Head of caudate nucleus (tissue), 42 donors: ENCODE data around the gene PAX1.

Experiments used
- DNase-seq, 42 donors: peaks; one replicate each; pipeline versions ENCODE4 v3.0.0 to v3.0.0-alpha.2; 2020 to 2021; ENCODE audit warnings: mixed read lengths in 7 of 42
- intact Hi-C: fragments of 100-400 bp; cut with DNase I; formaldehyde crosslinking; loops from one replicate; pipeline ENCODE4 v1.15.0; 2022

The PAX1 gene

DNA sequence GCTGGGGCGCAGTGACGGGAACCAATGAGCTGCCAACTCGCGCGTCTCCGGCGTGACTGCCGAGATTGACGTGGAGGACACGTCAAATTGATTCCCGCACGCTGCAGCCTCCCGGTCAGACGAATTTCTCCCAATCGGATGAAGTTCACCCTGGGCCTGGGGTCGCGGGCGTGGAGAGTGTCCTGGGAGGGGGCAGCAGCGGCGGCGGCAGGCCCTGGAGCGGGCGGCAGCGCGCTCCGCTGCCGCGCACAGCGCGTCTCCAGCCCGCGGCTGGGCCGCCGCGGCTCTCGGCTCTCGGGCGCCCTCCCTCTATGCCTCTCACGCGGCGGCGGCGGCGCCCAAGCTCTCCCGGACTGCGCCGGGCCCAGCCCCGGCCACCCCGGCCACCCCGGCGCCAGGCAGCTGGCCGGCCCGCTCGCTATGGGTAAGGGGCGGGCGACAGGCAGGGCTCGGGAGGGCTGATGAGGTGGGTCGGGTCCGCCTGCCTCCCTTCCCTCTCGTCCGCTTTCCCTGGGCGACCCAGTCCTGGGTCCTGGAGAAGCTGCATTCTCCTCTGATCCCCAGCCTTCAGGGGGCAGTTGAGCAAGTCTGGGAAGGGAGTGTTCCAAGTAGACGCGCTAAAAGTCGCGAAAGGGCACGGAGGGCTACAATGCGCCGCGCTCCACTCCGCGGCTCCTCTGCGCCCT is at the start of gene PAX1:
Gene PAX1 (plus strand): TSS at position 90 of the 686 bp plus-strand sequence. CDS start 49 bp downstream, at position 139.
- DNase-seq, result no peak
- intact Hi-C loops, result no loop called here

- no peak for DNase-seq
- intact Hi-C loops, result no loop called here
These were observed 49.0 kb upstream of the PAX1 start for GRCh38 chr20:21656308-21657067.

DNA sequence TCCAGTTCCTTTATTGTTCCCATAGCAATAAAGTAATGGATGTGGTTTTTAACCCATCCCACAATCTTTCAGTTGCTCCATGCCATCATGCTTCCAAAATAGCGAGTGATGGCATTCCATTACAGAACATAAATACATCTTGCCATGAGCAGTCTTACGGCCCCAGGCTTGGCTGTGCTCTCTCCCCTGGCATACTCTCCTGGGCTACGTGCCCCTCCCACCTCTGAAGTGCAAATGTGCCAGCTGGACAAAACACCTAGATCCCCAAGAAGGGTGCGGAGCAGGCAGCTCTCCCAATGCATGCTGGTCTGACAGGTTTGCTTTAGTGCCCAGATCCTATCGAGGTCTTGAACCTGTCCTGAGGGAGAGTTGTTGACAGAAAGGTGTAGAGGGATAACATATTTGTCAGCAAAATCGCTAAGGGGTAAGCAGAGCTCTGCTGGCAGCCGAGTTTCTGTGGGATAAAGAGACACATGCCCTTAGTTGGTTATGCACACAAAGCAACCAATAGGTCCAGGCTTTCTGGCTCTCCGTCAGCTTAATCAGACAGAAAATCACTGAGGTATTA is 43.9 kb upstream of the PAX1 start:
- intact Hi-C loops, result no loop called here
- DNase-seq, result no peak

DNA sequence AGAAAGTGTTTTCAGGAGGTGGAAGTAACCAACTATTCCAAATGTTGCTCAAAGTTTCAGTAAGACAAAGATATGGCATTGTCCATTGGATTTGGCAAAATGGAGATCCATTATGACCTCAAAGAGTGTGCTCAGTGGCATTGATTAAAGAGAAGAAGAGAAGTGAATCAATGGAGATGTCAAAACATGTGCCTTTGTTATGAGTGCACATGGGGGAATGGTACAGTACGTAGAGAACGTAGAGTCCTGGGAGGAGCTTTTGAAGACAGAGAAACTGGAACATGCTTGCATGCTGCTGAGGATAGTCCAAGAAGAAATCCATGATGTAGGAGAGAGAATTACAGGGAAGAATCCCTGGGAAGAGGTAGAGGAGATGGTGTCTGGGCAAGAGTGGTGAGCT is 42.0 kb upstream of the PAX1 start:
- intact Hi-C loops, result no loop called here
- no peak for DNase-seq

DNA sequence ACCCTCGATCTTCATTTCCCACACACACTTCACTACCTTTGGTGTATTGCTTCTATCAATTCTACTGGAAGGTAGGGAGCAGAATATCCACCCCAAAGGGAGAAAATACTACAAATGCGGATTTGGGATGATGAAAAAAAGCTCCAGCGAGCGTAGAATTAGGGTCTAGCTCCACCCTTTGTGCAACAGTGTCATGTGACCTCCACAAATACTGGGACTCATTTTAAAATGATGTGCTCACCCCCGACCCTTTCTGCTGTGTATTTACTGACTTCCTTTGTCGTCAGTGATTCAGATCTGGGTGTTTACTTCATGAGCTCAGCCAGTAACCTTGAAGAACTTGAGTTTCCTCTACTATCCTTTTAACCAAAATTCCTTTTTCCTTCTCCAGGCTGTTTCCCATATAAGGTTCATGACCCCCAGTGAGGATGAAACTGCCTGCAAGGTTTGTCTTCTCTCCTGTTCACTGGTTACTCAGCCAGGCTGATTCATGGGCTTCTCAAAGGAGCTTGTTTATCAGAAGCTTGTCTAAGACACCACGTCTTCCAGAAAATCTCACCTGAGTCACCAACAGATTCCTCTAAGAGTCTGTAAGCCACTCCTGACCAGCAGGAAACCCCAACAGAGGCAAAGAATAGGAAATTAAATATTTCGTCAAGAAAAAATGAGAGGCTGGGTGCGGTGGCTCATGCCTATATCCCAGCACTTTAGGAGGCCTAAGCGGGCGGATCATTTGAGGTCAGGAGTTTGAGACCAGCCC is 39.6 kb upstream of the PAX1 start:
- no peak for DNase-seq
- intact Hi-C loops, result no loop called here

DNA sequence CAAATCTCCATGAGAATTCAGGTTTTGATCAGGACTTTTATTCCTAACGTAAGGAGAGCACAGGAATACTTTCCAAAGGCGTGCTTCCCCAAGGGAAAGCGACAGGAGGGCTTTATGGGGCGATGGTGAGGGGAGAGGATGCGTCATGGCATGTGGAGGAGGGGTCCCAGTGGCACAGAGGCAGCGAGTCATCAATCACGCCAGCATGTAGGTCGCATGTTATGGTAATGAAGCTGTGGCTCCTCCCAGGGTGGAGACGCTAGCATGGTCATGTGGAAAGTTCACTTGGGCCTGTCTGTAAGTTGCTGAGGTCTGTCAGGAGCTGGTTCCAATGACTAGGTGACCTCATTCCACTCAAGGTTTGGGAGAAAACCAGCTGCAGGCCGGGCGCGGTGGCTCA is 35.3 kb upstream of the PAX1 start:
- intact Hi-C loops, result no loop called here
- no peak for DNase-seq

DNA sequence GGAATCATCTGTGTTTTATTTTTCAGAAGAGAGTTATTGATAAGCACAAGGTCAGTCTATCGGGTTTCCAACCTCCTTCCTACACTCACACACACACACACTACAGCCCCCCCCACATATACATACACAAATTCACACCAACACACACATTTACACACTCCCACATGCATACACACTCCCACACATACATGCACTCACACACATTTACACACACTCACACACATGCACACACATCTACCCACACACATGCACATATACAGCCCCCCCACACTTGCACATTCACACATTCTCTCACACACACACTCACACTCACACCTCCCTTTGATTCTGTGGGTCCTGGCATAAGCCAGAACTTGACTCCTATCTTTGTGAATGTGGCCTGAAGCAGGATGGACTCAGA is 34.5 kb upstream of the PAX1 start:
- DNase-seq, result no peak
- intact Hi-C loops, result no loop called here

GRCh38 chr20:21677261-21677660 is 28.2 kb upstream of the PAX1 start:
- intact Hi-C loops, result no loop called here
- DNase-seq, result no peak

GRCh38 chr20:21677781-21678180 is 27.7 kb upstream of the PAX1 start:
- DNase-seq, result no peak
- intact Hi-C loops, result no loop called here

GRCh38 chr20:21681234-21681921 is 24.1 kb upstream of the PAX1 start:
- intact Hi-C loops, result no loop called here
- DNase-seq, result peak in 1 of 42 donors; percentile 5

DNA sequence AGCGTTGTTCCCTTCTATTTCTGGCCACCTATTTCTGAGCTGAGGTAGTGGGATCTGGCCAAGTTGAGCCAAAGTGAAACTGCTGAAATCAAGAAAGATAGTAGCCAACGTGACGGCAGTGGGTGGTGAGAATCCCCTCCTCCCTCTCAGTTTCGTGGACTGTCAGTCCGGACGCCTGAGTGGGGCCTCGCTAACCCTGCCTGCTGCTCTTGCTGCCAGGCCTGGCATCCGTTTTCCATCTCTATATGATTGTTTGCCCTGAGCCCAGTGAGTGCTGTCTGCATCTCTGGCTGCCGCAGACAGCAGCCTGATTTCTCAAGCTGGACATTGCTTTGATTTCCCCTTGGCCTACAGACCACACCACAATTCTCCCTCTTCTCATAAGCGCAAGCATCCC is 23.5 kb upstream of the PAX1 start:
- intact Hi-C loops, result no loop called here
- peak in 1 of 42 donors; percentile 8 for DNase-seq

DNA sequence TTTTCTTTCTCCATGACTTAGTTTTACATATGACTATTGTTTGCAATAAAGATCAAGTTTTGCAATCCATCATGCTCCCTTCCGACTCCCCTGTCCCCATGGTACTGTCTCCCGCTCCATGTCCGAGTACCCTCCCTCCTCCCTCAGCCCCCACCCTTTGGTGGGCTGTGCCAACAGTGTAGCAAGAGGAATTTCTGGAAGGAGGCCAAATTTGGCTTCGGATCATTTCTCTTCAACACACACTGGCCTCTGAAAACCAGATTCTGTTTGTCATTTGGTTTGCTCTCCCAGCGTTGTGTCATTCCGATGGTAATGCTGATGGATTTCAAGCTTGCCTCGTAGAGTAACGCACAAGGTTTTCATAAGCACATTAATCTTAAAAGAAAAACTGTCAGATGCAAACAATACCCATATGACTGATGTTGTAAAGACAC is 22.9 kb upstream of the PAX1 start:
- DNase-seq, result no peak

DNA sequence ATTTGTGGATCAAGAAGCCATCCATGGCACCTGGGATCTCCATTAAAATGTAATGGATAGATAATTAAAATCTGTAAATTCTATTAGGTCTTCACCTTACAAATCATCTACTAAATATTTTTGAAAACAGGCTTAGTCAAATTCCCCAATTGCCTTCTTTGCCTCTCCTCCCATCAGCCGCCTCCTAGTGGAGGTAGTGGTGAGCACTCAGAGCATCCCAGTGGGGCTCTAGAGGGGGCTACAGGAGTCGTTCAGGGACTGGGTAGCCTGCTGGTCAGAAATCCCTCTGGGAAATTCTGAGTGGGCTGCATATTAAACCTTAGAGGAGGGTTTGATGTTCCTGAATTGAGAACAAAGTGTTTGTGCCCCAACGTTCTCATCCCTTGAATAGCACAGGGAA is 20.8 kb upstream of the PAX1 start:
- intact Hi-C loops, result no loop called here
- no peak for DNase-seq

More for the DNA sequence above, 22.9 kb upstream of the PAX1 start:
- intact Hi-C loops, result no loop called here

DNA sequence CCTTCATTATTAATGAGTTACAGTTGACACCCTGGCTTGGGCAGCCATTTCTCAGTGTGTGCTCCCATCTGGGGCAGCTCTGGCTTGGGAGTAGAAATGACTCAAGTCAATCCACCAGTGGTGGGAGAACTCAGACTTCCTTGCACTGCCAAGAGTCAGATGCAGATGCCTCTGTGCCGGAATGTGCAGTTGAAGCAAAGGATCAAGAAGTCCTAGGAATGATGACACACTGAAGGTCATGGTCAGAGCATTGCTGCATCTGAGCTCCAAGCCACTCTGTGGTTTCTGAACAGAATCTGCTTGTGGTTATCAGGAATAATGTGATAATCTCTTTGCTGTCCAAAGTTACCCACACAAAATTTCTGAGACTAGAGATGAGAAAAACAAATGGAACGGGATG is 19.5 kb upstream of the PAX1 start:
- DNase-seq, result no peak
- intact Hi-C loops, result no loop called here

DNA sequence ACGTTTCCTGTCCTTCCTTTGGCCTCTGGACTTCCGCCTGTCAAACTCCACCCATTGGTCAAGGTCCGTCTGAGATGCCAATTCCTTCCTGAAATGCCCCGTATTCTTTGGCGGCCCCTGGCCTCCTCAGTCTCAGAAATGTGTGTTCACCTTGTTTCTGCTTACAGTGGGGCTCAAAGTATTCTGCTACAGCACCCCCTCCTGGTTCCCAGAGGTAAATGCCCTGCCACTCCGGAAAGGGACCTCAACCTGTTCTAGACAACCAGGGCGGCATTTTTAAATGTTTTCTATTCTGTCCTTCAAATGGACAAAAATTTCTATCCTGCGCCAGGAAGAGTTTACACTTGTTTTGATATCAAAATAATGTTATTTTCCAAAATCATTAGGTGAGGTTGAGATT is 12.1 kb upstream of the PAX1 start:
- intact Hi-C loops, result no loop called here
- DNase-seq, result no peak

GRCh38 chr20:21698494-21699215 is 6.8 kb upstream of the PAX1 start:
- no peak for DNase-seq
- intact Hi-C loops, result no loop called here

DNA sequence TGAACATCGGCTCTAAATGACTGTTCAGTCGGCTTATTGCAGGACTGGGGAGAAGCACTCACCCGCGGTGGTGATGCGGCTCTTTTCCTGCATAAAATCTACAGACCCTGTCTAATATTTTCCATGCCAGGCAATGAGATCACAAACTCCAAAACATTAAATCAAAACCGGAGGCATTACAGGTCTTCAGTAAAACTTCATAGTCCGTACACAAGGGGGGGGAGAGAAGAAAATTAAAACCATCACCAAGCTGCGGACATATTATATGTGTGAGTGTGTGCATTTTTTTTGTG is 6.3 kb upstream of the PAX1 start:
- DNase-seq, result no peak
- intact Hi-C loops, result no loop called here

DNA sequence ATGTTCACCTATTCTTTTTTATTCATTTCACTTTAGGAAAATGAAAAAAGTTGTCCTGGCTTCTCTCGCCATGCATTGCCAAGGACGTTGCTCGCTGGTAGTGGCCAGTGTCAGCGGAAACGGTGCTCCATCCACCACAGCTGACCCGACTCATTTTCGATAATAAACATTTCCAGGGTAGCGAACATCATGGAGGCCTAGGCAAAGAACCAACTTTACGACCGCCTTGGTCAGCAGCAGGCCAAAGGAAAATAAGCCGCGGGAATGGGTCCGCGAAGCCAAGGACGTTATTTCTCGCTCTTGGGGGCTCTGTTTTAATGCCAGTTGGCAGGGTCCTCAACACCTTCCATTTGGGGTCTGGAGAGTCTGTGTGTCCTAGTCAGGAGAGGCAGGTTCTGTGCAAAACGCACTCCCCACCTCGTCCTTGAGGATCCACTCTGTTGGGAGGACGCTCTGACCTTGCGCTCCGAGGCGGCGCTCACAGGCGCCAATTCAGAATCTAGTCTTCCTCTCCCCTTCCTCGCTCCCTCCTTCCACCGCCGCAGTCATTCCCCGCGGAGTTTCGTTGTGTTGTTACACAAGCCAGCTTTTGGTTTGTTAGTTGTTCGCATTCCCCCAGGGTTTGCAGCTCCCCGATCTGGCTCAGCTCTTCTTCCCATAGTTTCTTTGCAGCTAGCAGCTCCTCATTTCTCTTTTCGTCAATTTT is 4.1 kb upstream of the PAX1 start:
- intact Hi-C loops, result no loop called here
- DNase-seq, result no peak
